Prostate gland (tissue), 2 donors: ENCODE results near the gene NHERF2.

Experiments used
- CTCF ChIP-seq, 4 experiments: fragments of 200-600 bp in 2 of 4; fragments of 450-650 bp in 2 of 4; sonication (generic) in 2 of 4; IDR thresholded peaks; 1 replicate in 3 of 4; 2 replicates in 1 of 4; pipeline ENCODE4 v1.5.1; 2016 to 2019; ENCODE audit warnings: antibody characterized with exemption in 4 of 4, mild to moderate bottlenecking in 2 of 4, moderate library complexity in 2 of 4
- POLR2AphosphoS5 ChIP-seq: sonication (generic); formaldehyde crosslinking; IDR thresholded peaks from one replicate; pipeline ENCODE4 v1.6.1; 2017; ENCODE audit warnings: antibody characterized with exemption

- no peak for TF ChIP-seq CTCF (IDR thresholded peaks at IDR 0.05)
- TF ChIP-seq POLR2AphosphoS5 = peak; percentile 26
Measured at GRCh38 chr16:1979271-1980029, 47.3 kb upstream of the NHERF2 start.
